Esophagus muscularis mucosa (tissue), 3 donors: ENCODE measurements around the gene ABHD8.
"Not testable (repeated sequence)": the region's sequence is repeated elsewhere in the genome, so short reads cannot be mapped to it uniquely, and the experiment has no call there.

Experiments used
- CTCF ChIP-seq, 3 experiments: fragments of 200-600 bp in 2 of 3; fragments of 450-650 bp in 1 of 3; sonication (generic) in 2 of 3; IDR thresholded peaks; one replicate each; pipeline ENCODE4 v1.5.1; 2017 to 2019; ENCODE audit warnings: antibody characterized with exemption in 3 of 3, mild to moderate bottlenecking in 2 of 3, moderate library complexity in 1 of 3
- POLR2AphosphoS5 ChIP-seq, 2 donors: sonication (generic); formaldehyde crosslinking; IDR thresholded peaks; one replicate each; pipeline ENCODE4 v1.6.1; 2017; ENCODE audit warnings: antibody characterized with exemption in 2 of 2

GRCh38 chr19:17295551-17295950 lies 7.7 kb downstream of the ABHD8 start:
- not testable (repeated sequence) for TF ChIP-seq POLR2AphosphoS5, CTCF (IDR thresholded peaks at IDR 0.05)
